Pancreas (tissue), 10 donors: ENCODE data around the gene FAS. TPM values are rescaled to one million over a fixed set of nuclear protein-coding genes. Genes with fewer than 3 reads are reported as not detected.
A peak's percentile ranks its signal among the peaks of the same experiment; 100 is the strongest.

Experiments used
- ATAC-seq, 4 donors: fragments of 200-7000 bp; cut with Tn5 transposase; one replicate each; pipeline versions ENCODE4 v1.8.0 to v1.9.1; 2020; ENCODE audit warnings: mild to moderate bottlenecking in 4 of 4, moderate library complexity in 4 of 4
- DNase-seq, 6 donors: peaks; one replicate each; pipeline ENCODE4 v3.0.0-alpha.2; 2020
- FAIRE-seq: peaks from 2 replicates; lab custom pipeline; 2012; peaks lifted over from hg19 to GRCh38; lab: Jason Lieb, UNC
- H3K27ac ChIP-seq, 4 donors: fragments of 200-600 bp; sonication (generic); 1 replicate in 3 of 4; 2 replicates in 1 of 4; pipeline versions ENCODE4 v1.5.0 to v1.8.0; 2020
- H3K27me3 ChIP-seq, 4 donors: fragments of 200-600 bp; one replicate each; pipeline ENCODE4 v1.8.0; 2021
- H3K36me3 ChIP-seq, 3 donors: fragments of 200-600 bp; sonication (generic) in 1 of 3; one replicate each; pipeline versions ENCODE4 v1.5.0 to v1.8.0; 2020 to 2021
- H3K4me1 ChIP-seq, 3 donors: fragments of 200-600 bp; one replicate each; pipeline ENCODE4 v1.8.0; 2021
- H3K4me3 ChIP-seq, 4 donors: fragments of 200-600 bp; sonication (generic) in 2 of 4; one replicate each; pipeline versions ENCODE4 v1.5.0 to v1.8.0; 2020 to 2021
- H3K9me3 ChIP-seq, 4 donors: fragments of 200-600 bp; one replicate each; pipeline ENCODE4 v1.8.0; 2021
- WGBS, 2 donors: extraction: QIAGEN DNeasy Blood & Tissue Kit; methylation state at CpG; one replicate each; pipeline ENCODE4 v1.1.7; 2013; 5-methylcytosine and 5-hydroxymethylcytosine counted together
- intact Hi-C, 3 donors: fragments of 100-400 bp; cut with DNase I; formaldehyde crosslinking; loops; one replicate each; pipeline versions ENCODE4 v1.11.1 to v1.14.2; 2022
- polyA plus RNA-seq, 2 donors: library from polyadenylated mRNA; stranded (reverse); fragments of 200-250 nt; gene quantifications; one replicate each; pipeline ENCODE4 v1.2.3, GENCODE V29; 2013
- total RNA-seq, 6 donors: library from RNA; stranded (reverse); fragmentation: NEBNext Ultra II Directional in 4 of 6; extraction: Animal tissue kit (Norgen Biotek cat#: 25700) in 4 of 6; gene quantifications; one replicate each; pipeline versions ENCODE4 v1.2.1 to v1.2.4, GENCODE V29; 2021 to 2023
- TF ChIP-seq, protein P1 (sequence below), 4 donors: fragments of 200-600 bp; sonication (generic) in 3 of 4; IDR thresholded peaks; one replicate each; pipeline versions ENCODE4 v1.5.0 to v1.8.0; 2021; ENCODE audit warnings: antibody characterized with exemption in 4 of 4
- donor health status: healthy with polysubstance abuse.
- donor health status: DM: no; HTN: no; CAD: no; lungs with moderate emphysema.
- donor health status: DM: no; HTN: no; CAD: no.
- donor health status: control.
- donor health status: control.
- donor health status: Bipolar disorder and iron deficiency.
- donor health status: DM: yes; HTN: yes; CAD: no.
- donor health status: DM: no; HTN: no; CAD: no.
- donor health status: DM: no; HTN: no; CAD: no.
- donor health status: DM: yes; HTN: yes; CAD: no.

Gene FAS
- total and polyA plus RNA-seq, 8 donors: 1.4 to 10.3 (median 3.2) TPM

DNA sequence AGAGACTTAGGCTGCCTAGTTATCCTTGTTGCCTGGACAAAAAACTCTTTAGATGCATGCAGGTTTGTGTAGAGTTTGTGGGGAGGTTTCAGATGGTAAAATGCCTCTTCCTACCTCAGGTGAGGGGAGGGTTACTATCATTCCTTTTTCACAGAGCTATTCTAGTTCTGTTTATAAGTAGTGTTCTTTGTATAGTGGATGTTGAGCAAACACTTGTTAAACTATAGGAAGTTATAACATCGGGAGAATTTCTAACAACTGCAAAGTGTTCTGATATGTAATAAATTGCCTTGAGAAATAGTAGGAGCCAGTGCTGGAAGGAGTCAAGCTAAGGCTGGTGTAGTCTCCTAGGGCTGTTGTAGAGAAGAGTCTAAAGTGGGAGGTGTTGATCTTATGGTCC, 6.7 kb upstream of the FAS start:
- Histone ChIP-seq H3K36me3 (no peaks in the 10 kb centered on the region), H3K27ac (no peak overlapping the region), H3K4me1 (peaks cover 0 to 3% (median 0%) of the 10 kb centered on the region in 3 donors), H3K27me3 (no peaks in the 10 kb centered on the region), H3K4me3 (no peak overlapping the region), H3K9me3 (no peaks in the 10 kb centered on the region)
- no peak for ATAC-seq
- no peak for DNase-seq
- intact Hi-C loops: no loop called here
- TF ChIP-seq, protein P1, sequence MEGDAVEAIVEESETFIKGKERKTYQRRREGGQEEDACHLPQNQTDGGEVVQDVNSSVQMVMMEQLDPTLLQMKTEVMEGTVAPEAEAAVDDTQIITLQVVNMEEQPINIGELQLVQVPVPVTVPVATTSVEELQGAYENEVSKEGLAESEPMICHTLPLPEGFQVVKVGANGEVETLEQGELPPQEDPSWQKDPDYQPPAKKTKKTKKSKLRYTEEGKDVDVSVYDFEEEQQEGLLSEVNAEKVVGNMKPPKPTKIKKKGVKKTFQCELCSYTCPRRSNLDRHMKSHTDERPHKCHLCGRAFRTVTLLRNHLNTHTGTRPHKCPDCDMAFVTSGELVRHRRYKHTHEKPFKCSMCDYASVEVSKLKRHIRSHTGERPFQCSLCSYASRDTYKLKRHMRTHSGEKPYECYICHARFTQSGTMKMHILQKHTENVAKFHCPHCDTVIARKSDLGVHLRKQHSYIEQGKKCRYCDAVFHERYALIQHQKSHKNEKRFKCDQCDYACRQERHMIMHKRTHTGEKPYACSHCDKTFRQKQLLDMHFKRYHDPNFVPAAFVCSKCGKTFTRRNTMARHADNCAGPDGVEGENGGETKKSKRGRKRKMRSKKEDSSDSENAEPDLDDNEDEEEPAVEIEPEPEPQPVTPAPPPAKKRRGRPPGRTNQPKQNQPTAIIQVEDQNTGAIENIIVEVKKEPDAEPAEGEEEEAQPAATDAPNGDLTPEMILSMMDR (IDR thresholded peaks at IDR 0.05): no peak
- FAIRE-seq: no peak
- WGBS, 2 donors: 40 to 53% methylated on average over 1 of the region's 1 CpG

DNA sequence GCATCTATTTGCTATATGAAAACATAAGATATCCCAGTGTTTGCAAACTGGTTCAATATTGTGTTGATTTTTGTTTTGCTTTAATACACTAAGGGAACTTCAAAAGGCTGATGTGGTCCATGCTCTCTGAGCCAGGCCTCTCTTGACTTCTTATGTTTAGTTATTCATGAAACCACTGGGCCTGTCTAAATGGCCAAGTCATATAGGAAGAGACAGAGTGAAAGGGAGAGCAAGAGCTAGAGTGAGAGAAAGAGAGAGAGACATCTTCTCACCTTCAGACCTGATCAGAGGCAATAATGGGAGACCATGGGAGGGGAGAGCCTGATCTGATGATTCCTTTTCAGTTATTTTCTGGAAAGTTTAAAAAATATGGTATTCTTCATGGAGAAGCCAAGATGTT, 6.1 kb upstream of the FAS start:
- H3K36me3 ChIP-seq: no peaks in the 10 kb centered on the region
- peaks cover 0 to 3% (median 0%) of the 10 kb centered on the region in 3 donors for H3K4me1 ChIP-seq
- H3K27me3 ChIP-seq: no peaks in the 10 kb centered on the region
- no peak overlapping the region for H3K4me3 ChIP-seq
- H3K27ac ChIP-seq: no peak overlapping the region
- H3K9me3 ChIP-seq: no peaks in the 10 kb centered on the region
- FAIRE-seq (no peak), DNase-seq (no peak), ATAC-seq (no peak)
- intact Hi-C loops: no loop called here
- TF ChIP-seq, protein P1 (IDR thresholded peaks at IDR 0.05): no peak

DNA sequence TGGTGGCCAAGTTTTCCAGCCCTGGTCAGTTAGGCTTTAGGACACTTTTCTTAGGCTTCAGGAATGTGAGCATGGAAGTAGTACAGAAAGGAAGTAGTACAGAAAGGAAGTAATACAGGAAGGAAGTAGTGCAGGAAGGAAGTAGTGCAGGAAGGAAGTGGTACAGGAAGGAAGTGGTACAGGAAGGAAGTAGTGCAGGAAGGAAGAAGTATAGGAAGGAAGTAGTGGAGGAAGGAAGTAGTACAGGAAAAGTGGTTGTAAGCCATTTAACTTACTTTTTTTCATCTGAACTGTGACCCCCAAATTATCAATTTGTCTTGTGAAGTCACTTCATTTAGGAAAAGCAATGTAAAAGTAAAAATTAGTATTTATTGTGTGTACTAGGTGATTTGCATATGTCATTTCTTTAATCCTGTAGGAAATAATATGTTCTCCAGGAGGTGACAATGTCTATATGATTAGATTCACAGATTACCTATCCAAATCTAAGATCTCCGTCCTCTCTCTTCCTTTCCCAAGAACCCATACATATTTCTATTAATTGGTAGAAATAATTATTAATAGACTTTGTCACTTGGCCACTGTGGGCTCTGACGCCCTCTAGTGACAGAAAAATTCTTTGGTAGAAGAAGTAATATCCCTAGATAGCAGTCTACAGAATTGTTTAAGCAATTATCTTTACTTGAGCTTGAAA, 3.9 kb upstream of the FAS start:
- H3K4me1 ChIP-seq: no peaks in the 10 kb centered on the region
- H3K36me3 ChIP-seq: no peaks in the 10 kb centered on the region
- 3 to 8% methylated on average over 2 of the region's 2 CpGs for WGBS, 2 donors
- no peak for ATAC-seq
- FAIRE-seq: peak; percentile 68
- H3K9me3 ChIP-seq: no peaks in the 10 kb centered on the region
- H3K4me3 ChIP-seq: no peak overlapping the region
- no peaks in the 10 kb centered on the region for H3K27me3 ChIP-seq
- no peak overlapping the region for H3K27ac ChIP-seq
- intact Hi-C loops: loop anchor here in 2 of 3 donors (5.0 kb wide), 1 partner anchor 49 kb away; no protein-coding TSS in a partner anchor
- peak in 2 of 6 donors; percentile 19 to 24 for DNase-seq
- TF ChIP-seq, protein P1 (IDR thresholded peaks at IDR 0.05): peak; percentile 41 to 60 (median 60)

DNA sequence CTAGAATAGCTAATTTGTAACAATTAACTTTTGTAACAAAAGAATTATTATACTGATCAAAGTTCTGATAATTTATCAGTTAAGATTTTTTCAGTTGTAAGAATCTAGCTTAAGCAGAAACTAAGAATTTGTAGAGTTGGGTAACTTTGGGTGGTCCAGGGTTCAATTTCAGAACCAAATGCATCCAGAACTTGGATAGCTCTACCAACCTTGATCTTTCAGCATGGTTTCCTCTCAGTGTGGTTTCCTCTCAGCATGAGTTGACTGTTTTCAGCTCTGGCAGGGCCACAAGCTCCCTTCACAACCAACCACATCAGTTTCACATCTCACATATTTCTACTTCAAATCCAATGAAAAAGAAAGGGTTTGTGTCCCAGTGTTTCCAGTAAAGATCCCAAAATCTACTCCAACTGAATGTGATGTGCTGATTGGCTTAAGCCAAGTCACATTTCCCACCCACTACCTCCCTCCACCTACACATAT, 3.3 kb upstream of the FAS start:
- H3K9me3 ChIP-seq: no peaks in the 10 kb centered on the region
- H3K4me3 ChIP-seq: no peak overlapping the region
- no peaks in the 10 kb centered on the region for H3K27me3 ChIP-seq
- DNase-seq (no peak), FAIRE-seq (no peak), ATAC-seq (no peak)
- intact Hi-C loops: loop anchor here in 2 of 3 donors (5.0 kb wide), 1 partner anchor 50 kb away; no protein-coding TSS in a partner anchor
- H3K4me1 ChIP-seq: peaks cover 0 to 6% (median 4%) of the 10 kb centered on the region in 3 donors
- TF ChIP-seq, protein P1 (IDR thresholded peaks at IDR 0.05): peak in 1 of 4 donors; percentile 0
- H3K27ac ChIP-seq: no peak overlapping the region
- no peaks in the 10 kb centered on the region for H3K36me3 ChIP-seq

DNA sequence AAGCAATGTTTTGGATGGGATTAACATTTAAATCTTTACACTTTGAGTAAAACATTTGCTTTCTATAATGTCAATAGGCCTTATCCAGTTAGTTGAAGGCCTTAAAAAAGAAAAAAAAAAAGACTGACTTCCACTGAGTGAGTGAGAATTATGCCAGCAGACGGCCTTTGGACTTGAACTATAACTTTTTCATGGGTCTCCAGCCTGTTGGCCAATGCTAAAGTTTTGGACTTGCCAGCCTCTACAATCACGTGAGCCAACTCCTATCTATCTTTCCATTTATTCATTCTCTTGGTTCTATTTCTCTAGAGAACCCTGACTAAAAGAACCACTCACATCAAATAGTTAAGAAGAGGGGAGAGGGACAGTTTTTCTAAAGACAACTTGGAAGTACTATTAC, 2.8 kb upstream of the FAS start:
- TF ChIP-seq, protein P1 (IDR thresholded peaks at IDR 0.05): no peak
- Histone ChIP-seq H3K36me3 (no peaks in the 10 kb centered on the region), H3K27ac (no peak overlapping the region), H3K4me3 (no peak overlapping the region), H3K4me1 (peaks cover 0 to 9% (median 6%) of the 10 kb centered on the region in 3 donors), H3K27me3 (no peaks in the 10 kb centered on the region), H3K9me3 (no peaks in the 10 kb centered on the region)
- ATAC-seq (no peak), FAIRE-seq (no peak), DNase-seq (no peak)
- 45 to 47% methylated on average over 2 of the region's 2 CpGs for WGBS, 2 donors
- intact Hi-C loops: loop anchor here in 2 of 3 donors (5.0 kb wide), 1 partner anchor 51 kb away; no protein-coding TSS in a partner anchor
